Activated naive CD4-positive, alpha-beta T cell treated with anti-CD3 and anti-CD28 coated beads for 36 hours (primary cell): ENCODE measurements around the gene GDF7. TPM values are rescaled to one million over a fixed set of nuclear protein-coding genes. Genes with fewer than 3 reads are reported as not detected.

ENCODE experiments used
- CTCF ChIA-PET: fragments of 350-600 bp; sonication (Branson Sonifier 250); formaldehyde crosslinking; loops from one replicate; lab custom pipeline; 2021; ENCODE audit warnings: antibody characterized with exemption; lab: Charles Lee
- DNase-seq: peaks from one replicate; pipeline ENCODE4 v3.0.0-alpha.2; 2020
- H3K27ac Mint-ChIP-seq: one replicate; pipeline ENCODE4 v1.8.0; 2021; ENCODE audit warnings: mild to moderate bottlenecking, mixed read lengths
- H3K27me3 Mint-ChIP-seq: one replicate; pipeline ENCODE4 v1.8.0; 2021; ENCODE audit warnings: low read depth, mixed read lengths
- H3K36me3 Mint-ChIP-seq: one replicate; pipeline ENCODE4 v1.8.0; 2021; ENCODE audit warnings: low read depth, mixed read lengths
- H3K4me1 Mint-ChIP-seq: one replicate; pipeline ENCODE4 v1.8.0; 2021; ENCODE audit warnings: low read depth, mixed read lengths
- H3K4me3 Mint-ChIP-seq: one replicate; pipeline ENCODE4 v1.8.0; 2021; ENCODE audit warnings: mild to moderate bottlenecking, moderate library complexity, mixed read lengths
- H3K9me3 Mint-ChIP-seq: one replicate; pipeline ENCODE4 v1.8.0; 2021; ENCODE audit warnings: mixed read lengths
- intact Hi-C: fragments of 100-400 bp; cut with micrococcal nuclease; formaldehyde crosslinking; loops from one replicate; pipeline ENCODE4 v1.15.1; 2023
- total RNA-seq, 2 experiments: library from RNA; stranded (reverse); gene quantifications; one replicate each; pipeline ENCODE4 v1.2.3, GENCODE V29; 2021

Gene GDF7
- total RNA-seq, 2 experiments from 2014 or later, result not detected

- CTCF ChIA-PET, result interaction anchor here (0.6 kb wide), 1 partner anchor 61 kb away, joined by 3 read pairs; no protein-coding TSS in a partner anchor
- no peak for DNase-seq
- Mint-ChIP-seq H3K27me3 (no peaks in the 10 kb centered on the region), H3K36me3 (peaks cover 31% of the 10 kb centered on the region), H3K4me3 (no peak overlapping the region), H3K4me1 (no peaks in the 10 kb centered on the region), H3K27ac (no peak overlapping the region), H3K9me3 (no peaks in the 10 kb centered on the region)
- intact Hi-C loops, result no loop called here
These were observed 60.0 kb downstream of the GDF7 start for GRCh38 chr2:20726913-20727312.

- Mint-ChIP-seq H3K27ac (no peak overlapping the region), H3K4me1 (no peaks in the 10 kb centered on the region), H3K27me3 (no peaks in the 10 kb centered on the region), H3K4me3 (no peak overlapping the region), H3K9me3 (no peaks in the 10 kb centered on the region), H3K36me3 (peaks cover 26% of the 10 kb centered on the region)
- no peak for DNase-seq
- intact Hi-C loops, result no loop called here
- CTCF ChIA-PET, result no interaction called here
These were observed 61.3 kb downstream of the GDF7 start for GRCh38 chr2:20728114-20728758.

Other genes starting within 250 kb of the GDF7 start
- gene RHOB, start 220.1 kb upstream of the GDF7 start, total RNA-seq, result 1 to 10 TPM; 1.8 to 2.0 TPM
- gene HS1BP3, start 16.0 kb upstream of the GDF7 start, total RNA-seq, result 1 to 10 TPM; 6.0 to 6.1 TPM
- 10 to 100 TPM; 31.1 to 37.6 TPM for gene LDAH, start 156.0 kb downstream of the GDF7 start, total RNA-seq